H9 (cell line): ENCODE data around the gene PPP1R3C. TPM values are rescaled to one million over a fixed set of nuclear protein-coding genes. Genes with fewer than 3 reads are reported as not detected.

Source experiments
- DNase-seq: peaks from one replicate; pipeline ENCODE4 v3.0.0-alpha.2; 2017
- H2AFZ ChIP-seq: one replicate; pipeline ENCODE4 v1.6.1; 2013; ENCODE audit warnings: mild to moderate bottlenecking, low read length, control low read depth, moderate library complexity
- H2AK5ac ChIP-seq: 2 replicates; pipeline ENCODE4 v1.6.1; 2013; ENCODE audit warnings: low read length, control low read depth, mixed read lengths; ENCODE audit not compliant: insufficient read length
- H2BK120ac ChIP-seq: one replicate; pipeline ENCODE4 v1.6.1; 2013; ENCODE audit warnings: low read depth, mild to moderate bottlenecking, low read length, control low read depth, inconsistent platforms; ENCODE audit not compliant: poor library complexity, severe bottlenecking
- H2BK12ac ChIP-seq: 2 replicates; pipeline ENCODE4 v1.6.1; 2013; ENCODE audit warnings: low read length, control low read depth, mixed read lengths, low read depth; ENCODE audit not compliant: insufficient read length
- H2BK15ac ChIP-seq: 2 replicates; pipeline ENCODE4 v1.6.1; 2013; ENCODE audit warnings: low read depth, low read length, control low read depth
- H2BK20ac ChIP-seq: one replicate; pipeline ENCODE4 v1.6.1; 2013; ENCODE audit warnings: low read depth, mild to moderate bottlenecking, low read length, control low read depth, inconsistent platforms; ENCODE audit not compliant: poor library complexity, severe bottlenecking
- H2BK5ac ChIP-seq: 2 replicates; pipeline ENCODE4 v1.6.1; 2013; ENCODE audit warnings: low read length, control low read depth, mixed read lengths; ENCODE audit not compliant: insufficient read length
- H3K14ac ChIP-seq: 2 replicates; pipeline ENCODE4 v1.6.1; 2013; ENCODE audit warnings: low read length, control low read depth; ENCODE audit not compliant: insufficient read depth
- H3K18ac ChIP-seq: 2 replicates; pipeline ENCODE4 v1.6.1; 2013; ENCODE audit warnings: low read depth, mild to moderate bottlenecking, mixed read lengths, low read length, control low read depth; ENCODE audit not compliant: insufficient read length
- H3K23ac ChIP-seq: 2 replicates; pipeline ENCODE4 v1.6.1; 2013; ENCODE audit warnings: low read length, control low read depth, mixed read lengths, low read depth; ENCODE audit not compliant: insufficient read length
- H3K23me2 ChIP-seq: 2 replicates; pipeline ENCODE4 v1.6.1; 2013; ENCODE audit warnings: low read depth, mild to moderate bottlenecking, mixed read lengths, low read length, control low read depth; ENCODE audit not compliant: insufficient read length, poor library complexity, severe bottlenecking
- H3K27ac ChIP-seq: 2 replicates; pipeline ENCODE4 v1.5.1; 2013; ENCODE audit warnings: low read length, control low read depth, mixed read lengths, low read depth; ENCODE audit not compliant: insufficient read length
- H3K27me3 ChIP-seq: 2 replicates; pipeline ENCODE4 v1.6.1; 2013; ENCODE audit warnings: low read length, control low read depth, inconsistent platforms; ENCODE audit not compliant: insufficient read depth
- H3K4ac ChIP-seq: 2 replicates; pipeline ENCODE4 v1.6.1; 2013; ENCODE audit warnings: low read depth, mild to moderate bottlenecking, control low read depth, inconsistent platforms, low read length, moderate library complexity
- H3K4me1 ChIP-seq: 2 replicates; pipeline ENCODE4 v1.6.1; 2013; ENCODE audit warnings: low read length, control low read depth, inconsistent platforms; ENCODE audit not compliant: insufficient read depth
- H3K4me2 ChIP-seq: 2 replicates; pipeline ENCODE4 v1.6.1; 2013; ENCODE audit warnings: low read length, control low read depth, mixed read lengths; ENCODE audit not compliant: insufficient read length, insufficient read depth
- H3K56ac ChIP-seq: 2 replicates; pipeline ENCODE4 v1.6.1; 2013; ENCODE audit warnings: low read depth, mild to moderate bottlenecking, mixed read lengths, low read length, control low read depth; ENCODE audit not compliant: insufficient read length
- H3K79me1 ChIP-seq: 2 replicates; pipeline ENCODE4 v1.6.1; 2013; ENCODE audit warnings: low read depth, mild to moderate bottlenecking, moderate library complexity, low read length, control low read depth, inconsistent platforms; ENCODE audit not compliant: insufficient read depth, poor library complexity, severe bottlenecking
- H3K79me2 ChIP-seq: 2 replicates; pipeline ENCODE4 v1.6.1; 2013; ENCODE audit warnings: low read length, control low read depth, inconsistent platforms; ENCODE audit not compliant: insufficient read depth
- H3K9ac ChIP-seq: 2 replicates; pipeline ENCODE4 v1.6.1; 2013; ENCODE audit warnings: low read length, control low read depth, mixed read lengths; ENCODE audit not compliant: insufficient read length; ENCODE audit errors: extremely low read depth
- H3K9me3 ChIP-seq: one replicate; pipeline ENCODE4 v1.6.1; 2013; ENCODE audit warnings: low read depth, low read length, inconsistent platforms; ENCODE audit not compliant: control insufficient read depth
- H3T11ph ChIP-seq: one replicate; pipeline ENCODE4 v1.6.1; 2013; ENCODE audit warnings: mild to moderate bottlenecking, low read length, control low read depth, inconsistent platforms
- H4K20me1 ChIP-seq: one replicate; pipeline ENCODE4 v1.6.1; 2013; ENCODE audit not compliant: control insufficient read depth, insufficient read length, insufficient read depth
- H4K5ac ChIP-seq: 2 replicates; pipeline ENCODE4 v1.6.1; 2013; ENCODE audit warnings: low read depth, mild to moderate bottlenecking, mixed read lengths, low read length, control low read depth; ENCODE audit not compliant: insufficient read length
- H4K8ac ChIP-seq: replicated peaks from 2 replicates; pipeline ENCODE4 v1.6.1; 2013; ENCODE audit warnings: low read length, control low read depth, mixed read lengths, low read depth; ENCODE audit not compliant: insufficient read length
- H4K91ac ChIP-seq: 2 replicates; pipeline ENCODE4 v1.6.1; 2013; ENCODE audit warnings: low read depth, mild to moderate bottlenecking, moderate library complexity, mixed read lengths, low read length, control low read depth; ENCODE audit not compliant: insufficient read length
- H3K27ac Mint-ChIP-seq, 3 experiments: 2 replicates in 2 of 3; 3 replicates in 1 of 3; pipeline ENCODE4 v1.8.0; 2020 to 2021; ENCODE audit warnings: mixed read lengths in 3 of 3, mild to moderate bottlenecking in 1 of 3, moderate library complexity in 1 of 3
- H3K27me3 Mint-ChIP-seq: 2 replicates; pipeline ENCODE4 v1.8.0; 2021; ENCODE audit warnings: low read depth, mild to moderate bottlenecking, moderate library complexity, mixed read lengths
- H3K36me3 Mint-ChIP-seq, 3 experiments: 2 replicates in 2 of 3; 3 replicates in 1 of 3; pipeline ENCODE4 v1.8.0; 2020 to 2021; ENCODE audit warnings: low read depth in 3 of 3, mixed read lengths in 3 of 3; ENCODE audit not compliant: insufficient read depth in 1 of 3
- H3K4me1 Mint-ChIP-seq, 2 experiments: 2 replicates each; pipeline ENCODE4 v1.8.0; 2020; ENCODE audit warnings: mixed read lengths in 2 of 2
- H3K4me3 Mint-ChIP-seq, 2 experiments: 2 replicates in 1 of 2; 3 replicates in 1 of 2; pipeline ENCODE4 v1.8.0; 2020 to 2021; ENCODE audit warnings: mild to moderate bottlenecking in 2 of 2, mixed read lengths in 2 of 2, moderate library complexity in 1 of 2
- H3K9me3 Mint-ChIP-seq, 2 experiments: 2 replicates in 1 of 2; 3 replicates in 1 of 2; pipeline ENCODE4 v1.8.0; 2020; ENCODE audit warnings: mild to moderate bottlenecking in 2 of 2, mixed read lengths in 2 of 2, moderate library complexity in 1 of 2
- WGBS: extraction: QIAGEN DNeasy Blood & Tissue Kit; methylation state at CpG from one replicate; pipeline ENCODE4 v1.1.7; 2013; ENCODE audit warnings: missing lambda C conversion rate, low lambda C conversion rate, mixed read lengths; ENCODE audit not compliant: insufficient read length; ENCODE audit errors: extremely low coverage; 5-methylcytosine and 5-hydroxymethylcytosine counted together
- total RNA-seq: library from RNA; stranded (reverse); gene quantifications from 2 replicates; pipeline ENCODE4 v1.2.1, GENCODE V29; 2021
- TF ChIP-seq, protein P1 (sequence below): fragments of 200-600 bp; sonication (generic); conservative IDR thresholded peaks from 3 replicates; pipeline ENCODE4 v1.8.0; 2021; ENCODE audit warnings: antibody characterized with exemption, mild to moderate bottlenecking

PPP1R3C gene
- total RNA-seq, 1 experiment from 2014 or later, result 1.2 TPM

DNA sequence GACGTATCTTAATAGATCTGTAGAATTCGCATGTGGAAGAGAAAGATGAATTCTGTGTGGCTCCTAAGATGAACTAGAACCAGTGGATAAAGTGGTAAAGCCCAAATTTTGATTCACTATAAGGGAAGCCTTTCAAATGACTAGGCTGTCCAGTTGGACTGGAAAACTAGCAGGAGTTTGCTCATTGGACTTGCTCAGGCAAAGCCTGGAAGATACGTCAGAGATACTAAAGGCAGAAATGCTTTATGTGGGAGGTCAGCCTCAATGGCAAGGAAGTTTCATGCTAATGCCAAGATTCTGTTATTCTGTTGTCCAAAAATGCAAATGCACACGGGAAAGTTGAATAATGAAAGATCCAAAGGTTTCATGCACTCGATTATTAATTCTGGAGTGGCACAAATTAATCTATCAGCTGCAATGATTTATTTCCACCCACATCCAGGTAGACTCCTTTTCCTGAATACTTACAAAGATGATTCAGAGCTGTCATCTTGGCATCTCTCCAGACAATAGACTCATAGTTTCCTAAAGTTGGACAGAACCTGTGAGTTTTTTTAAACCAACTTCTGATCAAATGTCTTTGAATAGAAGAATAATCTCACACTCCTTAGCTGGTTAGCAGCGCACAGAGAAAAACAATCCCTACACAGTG lies 20.5 kb upstream of the PPP1R3C start:
- H3K27me3 Mint-ChIP-seq, result peaks cover 1% of the 10 kb centered on the region; the same call in 1 of the 2 replicates
- no peak overlapping the region for H3K18ac ChIP-seq
- H4K8ac ChIP-seq, result no peak overlapping the region
- no peak for DNase-seq
- no peak overlapping the region for H3K56ac ChIP-seq
- H4K20me1 ChIP-seq, result no peaks in the 10 kb centered on the region
- H3K4me2 ChIP-seq, result no peak overlapping the region
- H2BK5ac ChIP-seq, result no peak overlapping the region
- H3K27ac Mint-ChIP-seq, result no peak overlapping the region
- H3K9me3 Mint-ChIP-seq, result peaks cover 10 to 13% of the 10 kb centered on the region in 2 experiments
- no peak overlapping the region for H3K4ac ChIP-seq
- H3K79me1 ChIP-seq, result no peaks in the 10 kb centered on the region
- H2BK12ac ChIP-seq, result no peak overlapping the region
- no peak overlapping the region for H2AFZ ChIP-seq
- TF ChIP-seq, protein P1, sequence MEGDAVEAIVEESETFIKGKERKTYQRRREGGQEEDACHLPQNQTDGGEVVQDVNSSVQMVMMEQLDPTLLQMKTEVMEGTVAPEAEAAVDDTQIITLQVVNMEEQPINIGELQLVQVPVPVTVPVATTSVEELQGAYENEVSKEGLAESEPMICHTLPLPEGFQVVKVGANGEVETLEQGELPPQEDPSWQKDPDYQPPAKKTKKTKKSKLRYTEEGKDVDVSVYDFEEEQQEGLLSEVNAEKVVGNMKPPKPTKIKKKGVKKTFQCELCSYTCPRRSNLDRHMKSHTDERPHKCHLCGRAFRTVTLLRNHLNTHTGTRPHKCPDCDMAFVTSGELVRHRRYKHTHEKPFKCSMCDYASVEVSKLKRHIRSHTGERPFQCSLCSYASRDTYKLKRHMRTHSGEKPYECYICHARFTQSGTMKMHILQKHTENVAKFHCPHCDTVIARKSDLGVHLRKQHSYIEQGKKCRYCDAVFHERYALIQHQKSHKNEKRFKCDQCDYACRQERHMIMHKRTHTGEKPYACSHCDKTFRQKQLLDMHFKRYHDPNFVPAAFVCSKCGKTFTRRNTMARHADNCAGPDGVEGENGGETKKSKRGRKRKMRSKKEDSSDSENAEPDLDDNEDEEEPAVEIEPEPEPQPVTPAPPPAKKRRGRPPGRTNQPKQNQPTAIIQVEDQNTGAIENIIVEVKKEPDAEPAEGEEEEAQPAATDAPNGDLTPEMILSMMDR, result no peak
- no peak overlapping the region for H4K91ac ChIP-seq
- no peak overlapping the region for H2AK5ac ChIP-seq
- H4K5ac ChIP-seq, result no peak overlapping the region
- no peak overlapping the region for H3K9ac ChIP-seq
- peaks cover 2 to 6% (median 4%) of the 10 kb centered on the region in 3 experiments; a peak in 5 of 7 replicates for H3K36me3 Mint-ChIP-seq
- H3K9me3 ChIP-seq, result no peaks in the 10 kb centered on the region
- no peak overlapping the region for H2BK20ac ChIP-seq
- no peak overlapping the region for H3K23ac ChIP-seq
- H2BK120ac ChIP-seq, result no peak overlapping the region
- no peak overlapping the region for H3K14ac ChIP-seq
- no peaks in the 10 kb centered on the region for H3K79me2 ChIP-seq
- no peaks in the 10 kb centered on the region for H3K27me3 ChIP-seq
- H3K4me1 ChIP-seq, result no peaks in the 10 kb centered on the region
- no peak overlapping the region for H2BK15ac ChIP-seq
- no CpG with 5 or more reads among the region's 6 CpGs for WGBS
- no peaks in the 10 kb centered on the region for H3K23me2 ChIP-seq
- no peak overlapping the region for H3K4me3 Mint-ChIP-seq
- H3K4me1 Mint-ChIP-seq, result no peaks in the 10 kb centered on the region
- no peak overlapping the region for H3K27ac ChIP-seq
- no peak overlapping the region for H3T11ph ChIP-seq
